Ovary (tissue), 9 donors: ENCODE measurements around the gene CST7. TPM values are rescaled to one million over a fixed set of nuclear protein-coding genes. Genes with fewer than 3 reads are reported as not detected.

Experiments
- DNase-seq, 5 donors: peaks; one replicate each; pipeline ENCODE4 v3.0.0-alpha.2; 2019 to 2020
- H3K27ac ChIP-seq, 2 donors: fragments of 200-600 bp; one replicate each; pipeline versions ENCODE4 v1.5.1 to v1.8.0; 2019 to 2022
- H3K27me3 ChIP-seq: fragments of 200-600 bp; one replicate; pipeline ENCODE4 v1.8.0; 2022
- H3K36me3 ChIP-seq: fragments of 200-600 bp; sonication (generic); one replicate; pipeline ENCODE4 v1.5.1; 2019
- H3K4me1 ChIP-seq: one replicate; pipeline ENCODE4 v1.8.1; 2013; ENCODE audit warnings: mild to moderate bottlenecking, moderate library complexity; ENCODE audit not compliant: insufficient read depth
- H3K4me3 ChIP-seq: fragments of 200-600 bp; sonication (generic); one replicate; pipeline ENCODE4 v1.5.1; 2017
- H3K9me3 ChIP-seq, 2 donors: fragments of 200-600 bp in 1 of 2; sonication (generic) in 1 of 2; one replicate each; pipeline versions ENCODE4 v1.5.1 to v1.8.1; 2013 to 2019; ENCODE audit warnings: mild to moderate bottlenecking in 1 of 2, moderate library complexity in 1 of 2
- CTCF ChIP-seq, 3 donors: fragments of 450-650 bp in 2 of 3; fragments of 200-600 bp in 1 of 3; IDR thresholded peaks; one replicate each; pipeline versions ENCODE4 v1.5.1 to v1.8.0; 2016 to 2022; ENCODE audit warnings: antibody characterized with exemption in 3 of 3, mild to moderate bottlenecking in 1 of 3
- EP300 ChIP-seq: sonication (generic); formaldehyde crosslinking; IDR thresholded peaks from one replicate; pipeline ENCODE4 v1.6.1; 2017; ENCODE audit warnings: antibody characterized with exemption
- POLR2A ChIP-seq: fragments of 450-650 bp; IDR thresholded peaks from one replicate; pipeline ENCODE4 v1.6.1; 2017; ENCODE audit warnings: antibody characterized with exemption, mild to moderate bottlenecking, moderate library complexity
- WGBS, 3 donors: extraction: QIAGEN DNeasy Blood & Tissue Kit in 1 of 3; methylation state at CpG; one replicate each; pipeline versions ENCODE4 v1.1.5 to v1.1.7; 2013 to 2017; 5-methylcytosine and 5-hydroxymethylcytosine counted together
- intact Hi-C, 4 donors: fragments of 100-400 bp; cut with DNase I; formaldehyde crosslinking; loops; one replicate each; pipeline versions ENCODE4 v1.11.0 to v1.15.1; 2022 to 2023
- polyA plus RNA-seq, 2 donors: library from polyadenylated mRNA; stranded (reverse); fragments of 200-250 nt in 1 of 2; fragments of 350-450 nt in 1 of 2; fragmentation: Illumina TruSeq in 1 of 2; extraction: RNeasy Lipid Tissue Mini Kit (QIAGEN cat#74804) in 1 of 2; gene quantifications; one replicate each; pipeline ENCODE4 v1.2.3, GENCODE V29; 2013 to 2014
- total RNA-seq, 7 donors: library from RNA; depleted of rRNA in 2 of 7; stranded (reverse); fragments of >200 nt in 2 of 7; fragmentation: NEBNext Ultra II Directional in 3 of 7; extraction: Animal tissue kit (Norgen Biotek cat#: 25700) in 3 of 7; gene quantifications; one replicate each; pipeline versions ENCODE4 v1.1.0 to v1.2.4, GENCODE V29; 2016 to 2023
- donor health status: DM: no; HTN: no; CAD: no; lungs with moderate emphysema.
- donor health status: DM: no; HTN: no; CAD: no.
- donor health status: Bipolar disorder and iron deficiency.
- donor health status: DM: yes; HTN: yes; CAD: no.
- donor health status: DM: no; HTN: no; CAD: no.
- donor health status: DM: yes; HTN: yes; CAD: no.

Gene CST7
- total and polyA plus RNA-seq, 9 donors = 0.48 to 5.9 (median 1.1) TPM; not detected in 1

- intact Hi-C loops = no loop called here
- 47 to 51% (median 49%) methylated on average over 6 of the region's 6 CpGs for WGBS, 3 donors
- no peaks in the 10 kb centered on the region for H3K27me3 ChIP-seq
- DNase-seq = no peak
- H3K27ac ChIP-seq = no peak overlapping the region
- no peaks in the 10 kb centered on the region for H3K36me3 ChIP-seq
- TF ChIP-seq POLR2A (no peak), CTCF (IDR thresholded peaks at IDR 0.05) (no peak), EP300 (no peak)
- H3K4me3 ChIP-seq = no peak overlapping the region
- H3K4me1 ChIP-seq = no peaks in the 10 kb centered on the region
- H3K9me3 ChIP-seq = no peaks in the 10 kb centered on the region
Measured at GRCh38 chr20:24949756-24950127, 673 bp downstream of the CST7 start.

GRCh38 chr20:24950128-24950835, 1.2 kb downstream of the CST7 start:
- Histone ChIP-seq H3K4me1 (no peaks in the 10 kb centered on the region), H3K9me3 (no peaks in the 10 kb centered on the region), H3K27me3 (no peaks in the 10 kb centered on the region), H3K4me3 (no peak overlapping the region), H3K27ac (no peak overlapping the region), H3K36me3 (no peaks in the 10 kb centered on the region)
- TF ChIP-seq EP300 = no peak
- no peak for DNase-seq
- 69 to 86% (median 72%) methylated on average over 9 to 12 of the region's 12 CpGs for WGBS, 3 donors
- intact Hi-C loops = no loop called here

DNA sequence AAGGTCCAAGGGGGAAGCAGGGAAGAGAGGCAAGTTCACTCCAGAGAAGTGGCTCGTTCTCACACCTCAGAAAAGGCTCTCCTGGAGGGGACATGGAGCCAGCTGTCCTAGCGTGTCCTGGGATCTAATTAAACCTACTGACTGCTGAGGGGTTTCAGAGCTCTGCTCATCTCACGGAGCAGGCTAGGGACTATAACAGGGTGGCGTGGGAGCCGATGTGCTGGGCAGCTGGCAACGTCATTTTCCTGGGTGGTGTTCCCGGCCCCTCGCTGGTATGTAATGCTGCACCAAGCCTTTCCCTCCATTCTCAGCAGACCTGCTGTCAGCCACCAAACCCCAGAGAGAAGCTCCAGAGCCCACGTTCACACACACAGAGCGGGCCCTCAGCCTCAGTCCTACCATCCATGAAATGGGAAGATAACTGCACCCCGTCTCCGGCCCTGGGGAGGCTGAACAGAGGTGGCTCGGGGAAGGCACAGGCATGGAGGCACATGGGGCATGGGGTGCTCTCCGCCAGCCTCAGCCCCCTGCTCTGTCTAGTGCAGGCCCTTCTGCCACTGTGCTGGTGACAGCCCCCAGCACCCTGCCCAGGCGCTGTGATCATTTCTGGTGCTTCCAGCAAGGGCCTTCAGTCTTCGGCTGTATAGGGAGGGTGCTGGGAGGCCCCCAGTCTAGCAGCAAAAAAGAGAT, 1.9 kb downstream of the CST7 start:
- no peak for DNase-seq
- intact Hi-C loops = no loop called here
- 62 to 78% (median 67%) methylated on average over 16 of the region's 16 CpGs for WGBS, 3 donors
- Histone ChIP-seq H3K27me3 (no peaks in the 10 kb centered on the region), H3K36me3 (no peaks in the 10 kb centered on the region), H3K4me1 (no peaks in the 10 kb centered on the region), H3K4me3 (no peak overlapping the region), H3K27ac (no peak overlapping the region), H3K9me3 (no peaks in the 10 kb centered on the region)
- TF ChIP-seq EP300 (no peak), POLR2A (no peak), CTCF (IDR thresholded peaks at IDR 0.05) (no peak)

DNA sequence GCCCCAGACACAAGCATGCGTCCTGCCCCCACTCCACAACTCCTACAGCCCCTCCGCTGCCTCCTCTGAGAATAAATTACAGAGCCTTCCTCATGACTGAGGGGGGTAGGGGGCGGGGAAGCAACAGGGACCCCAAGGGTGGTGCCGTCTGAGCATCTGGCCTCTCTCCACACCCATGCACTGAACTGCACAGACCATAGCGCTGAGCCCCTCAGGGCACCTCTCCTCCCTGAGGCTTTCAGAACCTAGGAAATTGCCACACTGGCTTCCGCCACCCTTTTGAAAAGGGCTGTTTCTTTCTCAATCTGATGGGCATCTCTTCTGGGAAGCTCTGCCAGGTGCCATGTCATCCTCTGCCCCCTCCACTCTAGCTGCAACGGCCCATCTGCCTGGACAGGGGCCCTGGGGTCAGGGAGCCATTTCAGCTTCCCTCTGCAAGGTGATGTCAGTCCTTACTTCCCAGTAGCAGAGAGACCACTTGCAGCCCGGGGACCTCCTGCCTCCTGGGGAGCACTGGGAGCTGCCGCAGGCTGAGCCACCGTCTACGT, 2.5 kb downstream of the CST7 start:
- H3K27ac ChIP-seq = no peak overlapping the region
- H3K9me3 ChIP-seq = no peaks in the 10 kb centered on the region
- 30 to 54% (median 39%) methylated on average over 11 of the region's 11 CpGs for WGBS, 3 donors
- intact Hi-C loops = no loop called here
- H3K4me3 ChIP-seq = no peak overlapping the region
- H3K4me1 ChIP-seq = no peaks in the 10 kb centered on the region
- H3K36me3 ChIP-seq = no peaks in the 10 kb centered on the region
- no peak for TF ChIP-seq CTCF (IDR thresholded peaks at IDR 0.05)
- no peak for TF ChIP-seq EP300
- no peaks in the 10 kb centered on the region for H3K27me3 ChIP-seq
- DNase-seq = no peak
